GM19239 (cell line): ENCODE results near the gene SH3TC1.

ENCODE experiments used
- DNase-seq: peaks from one replicate; pipeline ENCODE4 v3.0.0; 2011; ENCODE audit warnings: low spot score; ENCODE audit not compliant: insufficient read length
- FAIRE-seq: peaks from 2 replicates; lab custom pipeline; 2011; peaks lifted over from hg19 to GRCh38; lab: Jason Lieb, UNC

The SH3TC1 gene

DNA sequence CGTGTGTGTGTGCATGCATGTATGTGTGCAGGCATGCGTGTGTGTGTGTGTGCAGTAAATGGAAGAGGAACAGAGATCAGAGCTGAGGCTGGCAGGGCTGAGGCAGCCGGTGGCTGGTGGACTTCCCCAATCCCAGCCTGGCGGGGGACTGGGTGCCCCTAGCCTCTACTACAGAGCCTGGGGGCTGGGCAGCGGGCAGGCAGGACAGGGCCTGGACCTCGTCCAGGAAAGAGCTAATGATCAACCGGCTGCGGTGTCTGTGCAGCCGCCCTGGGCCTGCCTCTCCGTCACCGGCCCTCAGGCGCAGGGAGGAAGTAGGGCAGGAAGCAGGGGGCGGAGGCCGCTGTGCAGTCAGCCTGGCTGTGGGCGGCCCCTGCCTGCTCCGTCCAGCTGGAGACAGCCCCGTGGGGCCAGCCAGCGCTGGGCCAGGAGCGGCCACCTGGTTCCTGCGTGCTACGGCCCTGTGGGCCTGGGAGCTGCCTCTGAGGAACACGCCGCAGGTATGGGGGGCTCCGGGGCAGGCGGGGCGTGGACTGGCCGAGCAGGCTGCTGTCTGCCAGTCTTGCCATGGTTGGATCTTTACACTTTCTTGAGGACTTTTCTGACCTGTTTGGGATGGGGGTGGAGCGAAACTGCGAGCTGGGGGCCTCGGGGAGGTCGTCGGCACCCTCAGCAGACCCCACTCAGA is at the start of gene SH3TC1:
Gene SH3TC1, plus strand, starts transcription at position 385 of the 688 bp plus-strand sequence. CDS start 5,905 bp downstream, outside the sequence.
- FAIRE-seq (peak; percentile 83), DNase-seq (peak; percentile 87)

DNA sequence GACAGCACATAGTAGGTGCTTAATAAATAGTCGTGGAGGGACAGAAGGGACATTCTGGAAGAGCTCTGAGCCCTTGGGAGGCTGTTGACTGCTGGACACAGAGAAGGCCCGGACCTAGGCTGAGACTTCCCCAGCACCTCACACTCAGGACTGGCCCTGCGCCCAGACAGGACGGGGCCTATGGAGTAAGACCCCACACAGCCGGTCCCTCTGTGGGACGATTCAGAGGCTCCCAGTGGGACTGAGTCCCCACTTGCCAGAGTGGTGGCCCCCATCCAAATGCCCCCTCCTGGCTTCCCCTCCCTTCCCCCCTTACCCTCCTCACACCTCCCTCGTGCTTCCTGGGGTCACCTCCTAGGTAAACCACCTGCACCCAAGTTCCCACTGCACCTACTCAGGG is 49.4 kb upstream of the SH3TC1 start:
- no peak for FAIRE-seq

DNA sequence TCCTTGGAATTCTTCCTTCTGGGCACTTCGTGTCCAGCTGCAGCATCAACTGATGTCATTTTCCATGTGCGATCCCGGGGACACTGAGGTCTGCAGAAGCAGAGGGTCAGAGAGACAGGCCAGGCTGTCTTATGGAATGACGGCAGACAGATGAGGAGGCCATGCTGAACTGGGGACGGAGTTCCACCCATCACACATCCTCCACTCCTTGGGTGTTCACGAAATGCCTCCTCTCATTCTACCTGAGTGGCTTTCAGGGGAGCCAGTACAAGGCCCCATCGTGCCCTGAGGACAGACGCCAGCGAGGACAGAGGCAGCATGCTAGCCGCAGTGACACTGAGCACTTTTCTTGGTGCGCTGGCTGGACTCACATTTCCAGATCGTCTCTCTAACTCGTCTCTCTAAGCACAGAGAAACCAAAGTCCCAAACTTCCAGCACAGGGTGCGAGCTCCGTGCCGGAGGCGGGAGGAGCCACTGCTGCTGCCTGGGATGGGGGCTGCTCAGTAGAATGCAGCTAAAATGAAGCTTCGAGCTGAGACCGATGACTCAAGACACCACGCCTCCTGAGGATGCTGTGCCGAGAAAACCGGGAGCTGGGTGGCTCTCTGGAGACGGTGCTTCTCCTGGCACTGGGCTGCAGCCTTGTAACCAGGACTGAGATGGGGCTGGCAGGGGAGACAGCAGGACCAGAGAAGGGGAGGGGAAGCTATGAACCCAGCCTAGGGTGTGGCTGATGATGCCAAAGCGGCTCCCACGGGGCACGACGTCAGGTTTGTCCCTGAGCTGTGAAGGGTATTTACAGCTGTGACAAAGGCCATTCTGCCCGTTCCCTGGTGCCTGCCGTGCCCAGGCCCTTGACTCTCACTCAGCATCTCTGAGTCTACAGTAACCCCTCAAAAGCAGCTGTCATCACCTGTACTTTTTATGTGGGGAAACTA is 48.7 kb upstream of the SH3TC1 start:
- DNase-seq, result no peak
- FAIRE-seq, result no peak

More for the DNA sequence above, 49.4 kb upstream of the SH3TC1 start:
- no peak for DNase-seq

DNA sequence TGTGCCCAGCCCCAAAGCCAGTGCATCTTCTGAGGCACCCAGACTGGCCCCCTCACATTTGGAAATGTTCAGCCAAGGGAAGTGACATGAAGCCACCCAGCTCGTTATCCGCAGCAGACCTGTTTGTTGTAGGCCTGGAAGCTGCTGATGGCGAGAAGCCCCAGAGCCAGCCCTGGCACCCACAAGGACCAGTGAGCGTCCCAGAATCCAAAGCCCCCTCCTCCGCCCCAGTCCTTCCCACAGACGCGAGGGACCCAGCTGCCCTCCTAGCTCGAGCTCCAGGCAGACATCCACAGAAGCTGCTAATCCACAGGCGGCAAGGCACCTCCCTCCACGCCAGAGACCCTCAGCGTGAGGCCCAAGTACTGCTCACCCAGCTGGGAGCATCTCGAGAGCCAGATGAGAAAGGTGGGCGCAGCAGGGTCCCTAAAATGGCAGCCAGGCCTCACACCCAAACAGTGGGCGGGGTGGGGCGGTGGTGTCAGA is 47.9 kb upstream of the SH3TC1 start:
- FAIRE-seq, result no peak
- DNase-seq, result no peak

DNA sequence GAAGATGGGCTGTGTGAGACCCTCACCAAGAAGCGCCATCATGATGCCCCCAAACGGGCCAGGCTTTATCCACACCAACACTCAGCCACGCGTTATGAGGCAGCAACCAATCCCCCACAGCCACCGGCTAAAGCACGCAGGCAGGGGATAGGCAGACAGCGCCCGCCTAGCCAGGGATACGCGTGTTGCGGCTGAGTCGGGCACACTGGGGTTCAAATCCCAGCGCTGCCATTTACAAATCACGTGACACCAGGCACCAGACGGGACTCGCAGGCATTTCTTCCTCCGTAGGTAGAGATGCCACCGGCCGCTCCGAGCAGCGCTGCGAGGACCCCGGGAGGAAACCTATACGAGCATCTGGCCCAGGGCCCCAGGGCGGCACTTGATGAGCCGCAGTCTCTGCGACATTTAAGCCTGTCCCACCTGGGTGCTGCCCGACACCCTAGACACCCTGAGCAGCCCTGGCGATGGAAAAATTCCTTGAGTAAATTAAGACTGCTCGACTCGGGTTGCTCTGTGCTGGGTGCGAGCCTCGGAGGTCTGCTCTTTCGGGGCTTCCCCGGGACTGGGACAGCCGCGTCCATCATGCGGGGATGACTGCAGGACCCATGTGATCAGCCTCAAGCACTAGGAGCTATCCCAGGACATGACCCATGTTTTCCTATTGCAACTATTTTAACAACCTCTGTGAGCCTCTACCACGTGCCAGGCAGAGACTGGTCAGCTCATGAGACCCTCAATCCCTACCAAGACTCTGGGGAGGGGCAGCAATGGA is 46.8 kb upstream of the SH3TC1 start:
- no peak for DNase-seq
- no peak for FAIRE-seq

DNA sequence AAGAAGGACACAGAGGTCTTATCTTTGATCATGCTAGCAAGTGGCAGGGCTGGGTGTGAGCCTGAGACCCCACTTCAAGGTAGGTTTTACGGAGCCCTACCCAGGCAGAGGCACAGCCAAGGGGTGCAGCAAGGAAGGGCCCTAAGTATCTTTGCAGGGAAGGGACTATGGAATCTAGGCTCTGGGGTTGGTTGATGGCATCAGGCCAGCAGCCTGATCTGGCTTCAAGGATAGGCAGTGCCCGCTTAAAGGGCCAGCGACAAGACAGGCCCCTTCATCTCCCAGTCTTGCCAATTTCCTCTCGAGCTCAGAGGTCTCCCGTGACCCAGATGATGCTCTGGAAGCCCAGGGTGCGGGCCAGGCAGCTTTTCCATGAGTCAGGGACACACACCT is 46.2 kb upstream of the SH3TC1 start:
- DNase-seq (no peak), FAIRE-seq (no peak)

DNA sequence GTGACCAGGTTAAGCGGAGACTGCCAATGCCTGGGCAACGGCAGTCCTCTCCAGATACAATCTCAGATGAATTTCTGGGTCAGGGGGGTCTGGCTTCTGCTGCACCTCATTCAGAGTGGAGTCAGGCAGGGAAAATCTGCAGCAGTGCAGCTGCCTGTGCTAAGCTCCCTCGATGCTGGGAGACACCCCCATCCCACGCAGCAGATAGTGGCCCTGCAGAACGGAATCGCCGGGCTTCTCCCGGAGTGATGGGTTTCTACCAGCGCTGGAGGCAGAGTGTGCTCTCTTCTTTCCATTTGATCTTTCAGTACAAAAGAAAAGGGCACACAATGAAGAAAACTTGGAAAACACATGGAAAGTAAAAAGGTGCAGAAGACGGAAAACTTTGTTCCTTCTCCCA is 45.6 kb upstream of the SH3TC1 start:
- FAIRE-seq (no peak), DNase-seq (no peak)

DNA sequence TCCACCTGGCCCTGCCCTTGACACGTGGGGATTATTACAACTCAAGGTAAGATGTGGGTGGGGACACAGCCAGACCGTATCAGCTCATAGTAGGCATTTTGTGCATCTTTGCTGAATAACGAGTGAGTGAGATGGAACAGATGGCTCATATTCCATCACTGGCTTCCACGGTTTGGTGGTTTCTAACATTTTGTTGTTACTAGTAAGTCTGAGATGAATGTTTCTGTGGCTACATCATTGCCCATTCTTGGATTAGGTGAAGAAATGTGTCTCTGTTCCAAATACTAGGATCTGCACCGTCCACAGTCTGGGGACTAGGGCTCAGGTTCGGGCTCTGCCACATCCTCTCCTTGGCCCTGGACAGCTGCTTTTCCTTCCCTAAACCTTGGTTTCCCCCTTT is 44.0 kb upstream of the SH3TC1 start:
- FAIRE-seq, result no peak
- DNase-seq, result no peak

DNA sequence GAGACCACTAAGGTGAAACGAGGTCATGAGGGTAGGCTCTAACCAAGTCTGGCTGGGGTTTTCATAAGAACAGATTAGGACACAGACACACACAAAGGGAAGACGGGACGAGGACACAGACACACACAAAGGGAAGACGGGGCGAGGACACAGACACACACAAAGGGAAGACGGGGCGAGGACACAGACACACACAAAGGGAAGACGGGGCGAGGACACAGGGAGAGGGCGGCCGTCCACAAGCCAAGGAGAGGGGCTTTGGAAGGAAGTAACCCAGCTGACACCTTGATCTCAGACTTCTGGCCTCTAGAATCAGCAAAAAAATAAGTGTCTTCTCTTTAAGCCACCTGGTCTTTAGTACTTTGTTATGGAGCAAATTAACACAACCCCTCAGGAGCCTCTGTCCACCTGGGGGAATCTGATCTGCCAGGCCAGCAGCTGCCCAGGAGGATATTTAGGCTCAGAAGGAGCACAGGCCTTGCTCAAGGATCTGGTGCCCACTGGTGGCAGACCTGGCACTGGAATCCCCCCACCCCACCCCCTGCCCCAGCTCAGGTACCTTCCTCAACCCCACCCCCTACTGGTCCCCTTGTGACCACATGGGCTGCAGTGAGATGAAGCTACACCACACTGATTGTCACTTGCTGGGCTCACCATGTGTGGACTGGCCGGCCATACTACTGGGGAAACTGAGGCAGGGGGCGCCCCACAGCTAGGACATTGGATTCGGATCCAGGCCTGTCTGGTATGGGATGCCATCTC is 43.2 kb upstream of the SH3TC1 start:
- peak; percentile 54 for FAIRE-seq
- DNase-seq, result no peak

DNA sequence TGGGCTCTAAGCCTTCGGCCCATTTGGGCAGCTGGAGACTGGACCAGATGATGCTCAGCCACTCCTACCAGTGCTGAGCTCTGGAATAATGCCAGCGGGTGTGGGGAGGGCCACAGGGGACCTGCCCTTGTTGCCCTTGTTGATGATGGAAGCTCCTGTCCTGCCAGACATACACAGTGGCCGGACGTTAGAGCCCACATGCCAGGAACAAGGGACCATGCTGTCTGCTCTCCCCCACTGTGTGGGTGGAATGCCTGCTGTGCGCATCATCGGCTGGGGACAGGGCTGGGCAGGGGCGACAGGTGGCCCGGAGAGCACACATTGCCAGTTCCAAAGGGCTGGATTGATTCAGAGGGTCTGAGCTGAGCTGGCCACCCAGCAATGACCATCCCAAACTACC is 42.5 kb upstream of the SH3TC1 start:
- FAIRE-seq, result no peak
- DNase-seq, result no peak

DNA sequence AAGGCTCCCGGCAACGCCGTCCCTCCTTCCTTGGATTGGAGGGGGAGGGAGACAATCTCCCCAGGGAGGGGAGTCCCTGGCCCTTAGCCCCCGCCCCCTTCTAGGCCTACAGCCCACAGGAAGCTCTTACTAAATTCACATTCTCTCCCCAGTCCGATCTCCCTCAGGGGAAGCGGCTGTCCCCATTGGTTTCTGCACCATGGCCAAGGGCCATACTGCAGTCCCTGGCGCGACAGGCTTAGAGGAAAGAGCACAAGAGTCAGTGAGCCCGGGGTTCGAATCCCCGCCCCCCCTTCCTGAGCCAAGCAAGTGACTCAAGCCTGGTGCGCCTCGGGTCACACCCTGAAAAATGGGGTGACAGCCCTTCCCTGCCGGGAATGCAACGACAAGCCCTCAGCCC is 41.6 kb upstream of the SH3TC1 start:
- DNase-seq, result no peak
- FAIRE-seq, result no peak

DNA sequence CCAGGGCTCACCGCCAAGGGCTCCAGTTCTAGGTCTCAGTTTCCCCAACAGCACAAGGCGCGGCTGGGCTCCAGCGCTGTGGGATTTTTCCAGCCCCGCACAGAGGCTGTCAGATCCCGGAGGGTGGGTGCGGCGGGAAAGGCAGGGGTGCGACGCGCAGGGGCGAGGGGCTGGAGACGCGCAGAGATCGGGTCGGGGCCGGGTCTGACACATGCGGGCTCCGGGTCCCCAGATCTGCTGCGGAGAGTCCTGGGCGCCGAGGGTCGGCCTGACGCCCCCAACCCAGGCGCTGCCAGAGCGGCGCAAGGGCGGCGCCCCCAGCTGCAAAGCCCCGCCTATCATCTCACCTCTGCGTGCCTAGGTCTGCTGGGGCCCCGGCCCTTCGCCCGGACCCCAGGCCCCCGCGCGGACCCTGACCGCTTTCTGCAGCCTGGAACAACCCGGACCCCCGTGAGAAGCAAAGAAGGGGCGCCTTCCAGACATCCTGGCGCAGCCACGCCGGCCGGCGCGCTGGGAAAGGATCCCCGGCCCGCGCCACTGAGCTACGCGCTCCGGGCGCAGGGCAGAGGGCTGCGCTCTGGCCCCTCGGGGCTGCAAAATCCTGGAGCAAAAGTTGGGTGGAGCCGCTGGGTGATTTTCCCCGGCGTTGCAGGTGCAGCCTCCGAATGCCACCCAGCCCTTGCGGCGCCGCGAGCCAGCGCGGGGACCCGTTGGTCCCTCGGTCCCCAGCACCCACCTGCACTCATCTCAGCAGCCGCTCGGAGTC is 41.0 kb upstream of the SH3TC1 start:
- FAIRE-seq, result no peak
- DNase-seq, result no peak

DNA sequence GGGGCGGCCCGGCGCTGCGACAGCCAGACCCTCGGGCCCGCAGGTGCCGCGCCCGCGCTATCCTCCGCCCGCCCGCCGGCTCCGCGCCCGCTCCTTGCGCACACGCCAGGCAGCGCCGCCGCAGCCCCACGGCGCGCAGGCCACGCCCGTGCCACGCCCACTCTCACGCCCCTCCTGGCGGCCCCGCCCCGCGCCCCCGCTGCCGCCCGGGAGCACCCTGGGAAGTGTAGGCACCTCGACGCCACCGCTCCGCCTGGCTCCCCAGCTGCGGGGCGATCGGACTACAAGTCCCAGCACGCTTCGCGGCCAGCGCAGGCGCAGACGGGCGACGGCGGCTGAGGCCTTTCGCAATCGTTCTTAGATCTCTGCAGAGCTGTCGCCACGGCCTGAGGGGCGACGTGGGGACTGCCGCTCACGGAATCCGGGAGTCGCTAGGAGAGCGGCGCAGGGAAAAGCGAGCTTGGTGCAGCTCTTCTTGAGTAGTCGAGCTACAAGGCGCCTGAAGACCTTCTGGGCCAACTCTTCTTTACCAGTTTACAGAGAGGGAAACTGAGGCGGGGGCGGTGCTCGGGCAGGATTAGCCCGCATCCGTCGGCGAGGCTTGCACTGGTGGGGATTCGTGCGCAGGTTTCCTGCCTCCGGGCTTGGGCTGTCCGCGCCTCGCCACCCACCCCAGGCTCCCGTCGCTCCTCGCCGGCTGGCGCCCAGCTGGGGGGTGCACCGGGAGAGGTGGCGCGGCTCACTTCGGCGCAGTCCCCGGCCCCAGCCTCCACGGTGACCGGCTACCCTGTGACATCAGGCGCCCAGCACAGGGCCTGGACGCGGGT is 40.2 kb upstream of the SH3TC1 start, which contains the start of gene ABLIM2:
Gene ABLIM2, minus strand, starts transcription at position 104 of the 827 bp plus-strand sequence. CDS start 124 bp downstream, outside the sequence.
- FAIRE-seq (peak; percentile 95), DNase-seq (peak; percentile 96)

DNA sequence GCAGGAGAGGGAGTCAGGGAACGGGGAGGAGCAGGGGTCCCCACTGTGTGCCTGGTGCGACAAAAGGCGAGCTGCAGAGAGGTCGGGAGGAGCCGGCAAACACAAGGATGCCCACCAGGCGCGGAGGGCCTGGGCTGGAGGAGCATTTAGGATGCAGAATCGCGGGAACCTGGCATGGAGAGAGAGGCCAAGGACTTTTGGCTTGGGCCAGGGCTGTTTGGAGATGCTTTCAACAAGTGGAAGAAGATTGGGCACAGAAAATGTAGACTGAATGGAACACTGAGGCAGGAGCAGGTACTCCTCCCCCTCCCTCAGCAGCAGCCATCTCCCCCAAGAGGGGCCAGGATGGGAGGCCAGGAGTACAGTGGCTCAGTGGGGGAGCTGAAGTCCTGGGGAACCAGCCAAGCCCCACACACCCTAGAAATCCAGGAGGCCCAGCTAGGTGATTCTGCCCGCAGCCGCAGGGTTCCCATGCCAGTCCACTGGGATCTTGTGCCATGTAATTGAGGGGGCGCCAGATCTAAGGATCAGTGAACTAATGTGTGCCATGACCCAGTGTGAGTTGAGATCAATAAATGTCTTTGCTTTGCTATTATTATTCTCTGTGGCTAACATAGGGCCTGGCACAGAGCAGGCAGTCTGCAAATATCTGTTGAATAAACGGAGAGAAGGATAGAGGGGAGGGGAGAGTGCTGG is 39.4 kb upstream of the SH3TC1 start:
- DNase-seq (no peak), FAIRE-seq (no peak)

DNA sequence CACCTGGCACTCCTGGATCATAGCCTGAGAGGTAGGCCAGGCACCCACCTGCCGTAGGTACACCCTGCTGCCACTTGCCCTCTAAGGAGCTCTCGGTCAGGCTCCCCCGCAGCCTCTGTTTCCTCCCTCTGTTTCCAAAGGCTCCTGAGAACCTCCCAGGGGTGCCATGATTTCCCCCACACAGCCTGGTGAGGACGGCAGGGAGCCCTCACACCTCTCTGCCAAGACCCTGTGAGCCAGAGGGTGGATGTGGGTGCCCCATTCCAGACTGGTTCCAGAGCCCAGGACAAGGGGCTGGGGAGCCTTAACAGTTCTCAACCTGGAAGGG is 38.9 kb upstream of the SH3TC1 start:
- DNase-seq (no peak), FAIRE-seq (no peak)

DNA sequence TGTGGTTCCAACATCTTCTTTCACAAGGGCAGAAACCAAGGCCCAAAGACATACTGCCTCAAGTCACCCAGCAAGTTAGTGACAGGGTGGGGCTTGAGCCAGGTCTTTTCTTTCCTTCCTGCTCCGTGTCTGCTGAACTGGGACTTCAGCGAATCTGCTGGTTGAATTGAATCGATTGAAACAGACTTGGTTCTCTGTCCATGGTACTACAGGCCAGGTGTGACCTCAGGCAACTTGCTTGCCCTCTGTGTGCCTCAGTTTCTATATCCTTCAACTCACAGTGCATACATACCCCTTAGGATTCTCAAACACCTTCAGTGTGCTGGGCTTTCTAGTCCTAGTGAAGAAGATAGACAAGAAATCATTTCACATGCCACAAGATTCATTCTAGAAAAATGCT is 38.5 kb upstream of the SH3TC1 start:
- FAIRE-seq (no peak), DNase-seq (no peak)

DNA sequence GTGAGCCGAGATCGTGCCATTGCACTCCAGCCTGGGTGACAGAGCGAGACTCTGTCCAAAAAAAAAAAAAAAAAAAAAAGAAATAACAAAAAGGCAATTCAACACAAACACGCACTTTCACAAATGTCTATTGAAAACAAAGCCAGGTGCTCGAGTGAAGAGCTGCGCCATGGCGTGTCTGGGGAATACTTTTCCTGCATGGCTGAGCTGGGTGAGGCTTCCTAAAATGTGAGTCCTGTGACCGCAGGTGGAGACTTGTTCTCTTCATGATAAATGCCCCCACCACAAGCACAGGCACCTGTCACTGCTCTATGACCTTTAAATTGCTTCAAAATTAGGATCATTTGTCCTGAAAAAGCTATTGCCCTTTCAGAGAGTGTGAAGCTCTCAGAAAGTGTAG is 36.5 kb upstream of the SH3TC1 start:
- no peak for FAIRE-seq
- no peak for DNase-seq

DNA sequence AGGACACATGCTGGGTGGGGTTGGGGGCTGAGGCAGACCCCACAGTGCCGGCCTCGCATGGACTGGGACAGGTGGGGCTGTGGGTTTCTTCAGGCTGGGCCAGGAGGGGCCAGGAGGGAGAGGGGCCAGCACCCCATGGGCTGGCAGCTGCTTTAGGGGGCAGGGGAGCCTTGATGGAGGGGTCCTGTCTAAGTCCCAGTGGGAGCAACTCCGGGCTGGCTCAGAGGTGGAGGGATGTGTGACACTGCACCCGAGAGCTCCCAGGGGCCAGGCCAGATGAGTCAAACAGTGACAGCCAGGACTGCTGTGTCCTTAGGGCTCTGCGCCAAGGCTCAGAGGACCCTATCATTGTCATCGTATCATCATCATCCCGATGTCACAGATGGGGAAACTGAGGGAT is 36.1 kb upstream of the SH3TC1 start:
- no peak for DNase-seq
- FAIRE-seq, result no peak
